Prostate gland (tissue), 2 donors: ENCODE measurements around the gene RGS14. TPM values are rescaled to one million over a fixed set of nuclear protein-coding genes. Genes with fewer than 3 reads are reported as not detected.

ENCODE experiments used
- DNase-seq: peaks from one replicate; pipeline ENCODE4 v3.0.0-alpha.2; 2019; ENCODE audit warnings: low spot score
- H3K27ac ChIP-seq, 2 donors: fragments of 200-600 bp; sonication (generic); 2 replicates each; pipeline ENCODE4 v1.5.1; 2017 to 2019
- H3K27me3 ChIP-seq: fragments of 200-600 bp; sonication (generic); replicated peaks from 2 replicates; pipeline ENCODE4 v1.5.1; 2019; ENCODE audit not compliant: insufficient read depth
- H3K36me3 ChIP-seq, 2 donors: fragments of 200-600 bp; sonication (generic); 1 replicate in 1 of 2; 2 replicates in 1 of 2; pipeline versions ENCODE4 v1.5.1 to v1.8.1; 2017 to 2019
- H3K4me1 ChIP-seq: fragments of 200-600 bp; sonication (generic); replicated peaks from 2 replicates; pipeline ENCODE4 v1.5.1; 2019
- H3K4me3 ChIP-seq, 2 donors: fragments of 200-600 bp; sonication (generic); 2 replicates each; pipeline ENCODE4 v1.5.1; 2017 to 2019
- H3K9me3 ChIP-seq: fragments of 200-600 bp; sonication (generic); 2 replicates; pipeline ENCODE4 v1.5.1; 2017
- POLR2A ChIP-seq: fragments of 450-650 bp; IDR thresholded peaks from one replicate; pipeline ENCODE4 v1.6.1; 2016; ENCODE audit warnings: antibody characterized with exemption, mild to moderate bottlenecking
- POLR2AphosphoS5 ChIP-seq: sonication (generic); formaldehyde crosslinking; IDR thresholded peaks from one replicate; pipeline ENCODE4 v1.6.1; 2017; ENCODE audit warnings: antibody characterized with exemption
- WGBS: methylation state at CpG from one replicate; pipeline ENCODE4 v1.1.5; 2018; 5-methylcytosine and 5-hydroxymethylcytosine counted together
- intact Hi-C: fragments of 100-400 bp; cut with DNase I; formaldehyde crosslinking; loops from one replicate; pipeline ENCODE4 v1.14.2; 2022
- total RNA-seq, 2 donors: library from RNA; depleted of rRNA; stranded (reverse); fragments of >200 nt; gene quantifications; one replicate each; pipeline ENCODE4 v1.1.0, GENCODE V29; 2016
- TF ChIP-seq, protein P1 (sequence below), 4 experiments: fragments of 200-600 bp in 2 of 4; fragments of 450-650 bp in 2 of 4; sonication (generic) in 2 of 4; IDR thresholded peaks; 1 replicate in 3 of 4; 2 replicates in 1 of 4; pipeline ENCODE4 v1.5.1; 2016 to 2019; ENCODE audit warnings: antibody characterized with exemption in 4 of 4, mild to moderate bottlenecking in 2 of 4, moderate library complexity in 2 of 4

RGS14 gene
- total RNA-seq, 2 donors from 2014 or later = 13.3 to 24.2 TPM

- H3K36me3 ChIP-seq = peaks cover 3 to 30% of the 10 kb centered on the region in 2 donors
- intact Hi-C loops = no loop called here
These were observed 25.5 kb upstream of the RGS14 start for GRCh38 chr5:177332031-177332895.

DNA sequence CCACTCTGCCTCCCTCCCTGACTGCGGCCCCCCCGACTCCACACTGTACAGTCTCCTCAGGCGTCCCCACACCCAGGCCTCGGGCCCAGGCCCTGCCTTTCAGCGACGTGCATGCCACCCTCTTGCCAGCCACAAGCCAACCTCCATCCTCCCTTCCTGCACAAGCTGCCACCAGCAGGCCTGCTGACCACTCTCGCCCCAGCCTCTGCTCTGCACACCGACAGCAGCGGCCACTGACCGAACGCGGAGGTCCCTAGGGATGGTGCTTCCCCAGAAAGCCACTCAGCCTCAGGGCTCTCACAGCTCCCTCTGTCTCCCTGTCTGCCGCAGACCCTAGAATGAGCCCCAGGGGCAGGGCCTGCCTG is 24.8 kb upstream of the RGS14 start:
- WGBS = 92% methylated on average over 13 of the region's 13 CpGs
- H3K27ac ChIP-seq = no peak overlapping the region
- no peaks in the 10 kb centered on the region for H3K4me1 ChIP-seq
- no peaks in the 10 kb centered on the region for H3K9me3 ChIP-seq
- H3K27me3 ChIP-seq = no peaks in the 10 kb centered on the region
- intact Hi-C loops = no loop called here
- TF ChIP-seq POLR2AphosphoS5 (no peak), POLR2A (no peak)
- TF ChIP-seq, protein P1, sequence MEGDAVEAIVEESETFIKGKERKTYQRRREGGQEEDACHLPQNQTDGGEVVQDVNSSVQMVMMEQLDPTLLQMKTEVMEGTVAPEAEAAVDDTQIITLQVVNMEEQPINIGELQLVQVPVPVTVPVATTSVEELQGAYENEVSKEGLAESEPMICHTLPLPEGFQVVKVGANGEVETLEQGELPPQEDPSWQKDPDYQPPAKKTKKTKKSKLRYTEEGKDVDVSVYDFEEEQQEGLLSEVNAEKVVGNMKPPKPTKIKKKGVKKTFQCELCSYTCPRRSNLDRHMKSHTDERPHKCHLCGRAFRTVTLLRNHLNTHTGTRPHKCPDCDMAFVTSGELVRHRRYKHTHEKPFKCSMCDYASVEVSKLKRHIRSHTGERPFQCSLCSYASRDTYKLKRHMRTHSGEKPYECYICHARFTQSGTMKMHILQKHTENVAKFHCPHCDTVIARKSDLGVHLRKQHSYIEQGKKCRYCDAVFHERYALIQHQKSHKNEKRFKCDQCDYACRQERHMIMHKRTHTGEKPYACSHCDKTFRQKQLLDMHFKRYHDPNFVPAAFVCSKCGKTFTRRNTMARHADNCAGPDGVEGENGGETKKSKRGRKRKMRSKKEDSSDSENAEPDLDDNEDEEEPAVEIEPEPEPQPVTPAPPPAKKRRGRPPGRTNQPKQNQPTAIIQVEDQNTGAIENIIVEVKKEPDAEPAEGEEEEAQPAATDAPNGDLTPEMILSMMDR (IDR thresholded peaks at IDR 0.05) = no peak
- H3K36me3 ChIP-seq = peaks cover 6 to 35% of the 10 kb centered on the region in 2 donors
- no peak for DNase-seq
- H3K4me3 ChIP-seq = no peak overlapping the region

More at GRCh38 chr5:177332031-177332895, 25.5 kb upstream of the RGS14 start:
- Histone ChIP-seq H3K27me3 (no peaks in the 10 kb centered on the region), H3K4me1 (no peaks in the 10 kb centered on the region), H3K4me3 (no peak overlapping the region), H3K27ac (no peak overlapping the region), H3K9me3 (no peaks in the 10 kb centered on the region)
- TF ChIP-seq POLR2A = no peak
- TF ChIP-seq, protein P1 (IDR thresholded peaks at IDR 0.05) = no peak
- TF ChIP-seq POLR2AphosphoS5 = no peak
- no peak for DNase-seq
- 80% methylated on average over 35 of the region's 35 CpGs for WGBS

GRCh38 chr5:177333420-177334154 is 24.1 kb upstream of the RGS14 start:
- intact Hi-C loops = no loop called here
- no peak for DNase-seq
- 92% methylated on average over 16 of the region's 16 CpGs for WGBS
- Histone ChIP-seq H3K36me3 (peaks cover 6 to 35% of the 10 kb centered on the region in 2 donors), H3K4me1 (no peaks in the 10 kb centered on the region), H3K27me3 (no peaks in the 10 kb centered on the region), H3K9me3 (no peaks in the 10 kb centered on the region), H3K4me3 (no peak overlapping the region), H3K27ac (no peak overlapping the region)
- TF ChIP-seq, protein P1 (IDR thresholded peaks at IDR 0.05) = no peak
- TF ChIP-seq POLR2AphosphoS5 (no peak), POLR2A (no peak)

DNA sequence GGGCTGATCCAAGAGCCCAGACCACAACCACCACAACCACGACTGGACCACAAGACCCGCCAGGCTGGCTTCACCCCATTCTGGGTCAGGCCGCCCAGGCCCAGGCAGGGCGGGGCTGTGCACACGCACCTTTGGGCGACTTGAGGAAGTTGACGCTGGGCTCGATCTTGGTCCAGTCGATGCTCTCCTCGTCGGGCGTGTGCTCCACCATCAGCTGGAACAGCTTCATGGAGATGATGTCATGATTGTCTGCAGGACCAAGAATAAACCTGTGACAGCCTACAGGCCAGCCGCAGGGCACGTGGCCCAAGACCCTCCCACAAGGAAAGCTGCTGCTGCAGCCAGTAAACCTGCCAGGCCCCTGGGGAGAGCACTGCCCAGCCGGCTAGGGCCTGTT is 23.6 kb upstream of the RGS14 start:
- DNase-seq = no peak
- TF ChIP-seq, protein P1 (IDR thresholded peaks at IDR 0.05) = no peak
- TF ChIP-seq POLR2A (no peak), POLR2AphosphoS5 (no peak)
- Histone ChIP-seq H3K4me1 (no peaks in the 10 kb centered on the region), H3K9me3 (no peaks in the 10 kb centered on the region), H3K27ac (no peak overlapping the region), H3K27me3 (no peaks in the 10 kb centered on the region), H3K4me3 (no peak overlapping the region), H3K36me3 (peaks cover 6 to 35% of the 10 kb centered on the region in 2 donors)
- 78% methylated on average over 15 of the region's 15 CpGs for WGBS
- intact Hi-C loops = no loop called here
